Measurements from ENCODE around the gene MCM3AP.

Gene MCM3AP

DNA sequence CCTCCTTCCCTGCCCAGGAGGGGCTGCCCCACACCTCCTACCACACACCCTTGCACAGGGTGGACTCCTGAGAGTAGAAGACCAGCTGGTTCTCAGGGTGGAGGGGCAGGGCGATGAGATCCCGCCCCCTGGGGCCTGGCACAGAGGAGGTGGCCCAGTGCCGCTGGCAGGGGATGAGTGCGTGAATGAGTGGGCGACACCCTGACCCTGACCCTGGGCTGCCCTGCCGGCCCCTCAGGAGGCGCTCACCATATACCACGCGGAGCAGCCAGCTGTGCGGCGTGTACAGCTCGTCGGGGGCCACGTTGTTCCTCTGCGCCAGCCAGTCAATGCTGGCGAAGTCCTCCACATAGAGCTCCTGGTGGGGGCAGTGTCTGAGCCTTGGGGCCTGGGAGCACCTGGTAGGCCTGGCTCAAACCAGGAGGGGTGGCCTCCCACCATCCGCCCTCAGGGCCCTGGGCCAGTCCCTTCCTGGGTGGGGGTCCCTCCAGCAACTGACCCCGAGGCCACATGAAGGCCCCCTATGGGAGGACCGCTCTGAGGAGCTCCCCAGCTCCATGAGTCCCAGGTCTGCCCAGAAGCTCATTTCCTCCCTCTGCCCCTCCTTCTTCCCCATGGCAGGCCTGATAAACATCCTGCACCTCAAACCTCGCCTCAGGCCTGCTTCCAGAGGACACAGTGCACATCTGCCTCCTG is 69.8 kb downstream of the MCM3AP start:
- DNase-seq, result no peak

DNA sequence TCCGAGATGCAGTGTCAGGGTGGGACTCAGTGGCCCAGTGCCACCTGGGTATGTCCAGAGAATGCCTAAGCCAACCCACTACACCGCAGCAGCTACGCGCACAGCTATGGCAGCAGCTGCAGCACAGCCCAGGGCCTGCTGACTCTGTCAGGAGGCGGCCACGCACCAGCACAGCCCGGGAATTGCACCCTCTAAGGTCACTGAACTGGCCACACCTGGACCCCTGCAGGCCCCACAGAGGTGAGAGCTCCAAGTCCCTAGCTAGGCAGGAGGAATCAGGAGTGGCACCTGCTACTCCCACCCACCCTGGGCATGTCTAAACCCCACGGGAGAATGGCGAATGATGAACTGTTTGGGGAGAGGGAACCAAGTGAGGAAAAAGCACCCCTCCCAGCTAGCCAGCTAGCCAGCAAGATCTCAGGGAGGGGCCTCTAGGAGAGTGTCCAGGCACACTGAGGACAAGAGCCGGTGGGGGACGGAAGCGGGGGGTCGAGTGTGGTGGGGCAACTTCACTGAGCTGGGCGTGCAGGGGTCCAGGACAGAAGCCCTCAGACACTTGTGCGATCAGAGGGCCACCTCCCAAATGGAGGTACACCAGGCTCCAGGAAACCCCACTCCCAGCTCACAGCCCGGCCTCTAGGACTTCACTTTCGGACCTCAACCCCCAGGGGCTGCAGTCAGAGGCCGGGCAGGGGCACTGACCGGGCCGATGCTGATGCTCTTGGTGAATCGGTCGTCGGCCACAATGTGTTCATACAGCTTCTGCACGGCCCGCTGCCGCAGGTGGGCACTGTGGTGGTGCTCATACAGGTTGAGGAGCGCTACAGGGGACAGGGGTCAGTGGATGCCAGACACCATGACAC is 70.7 kb downstream of the MCM3AP start:
- no peak for DNase-seq

- no peak for DNase-seq
These were observed 71.7 kb downstream of the MCM3AP start for GRCh38 chr21:46213620-46214286.

- DNase-seq, result no peak
These were observed 72.5 kb downstream of the MCM3AP start for GRCh38 chr21:46212721-46213484.

- no peak for DNase-seq
These were observed 73.4 kb downstream of the MCM3AP start for GRCh38 chr21:46211786-46212720.

GRCh38 chr21:46211376-46211775 is 74.0 kb downstream of the MCM3AP start:
- no peak for DNase-seq

DNA sequence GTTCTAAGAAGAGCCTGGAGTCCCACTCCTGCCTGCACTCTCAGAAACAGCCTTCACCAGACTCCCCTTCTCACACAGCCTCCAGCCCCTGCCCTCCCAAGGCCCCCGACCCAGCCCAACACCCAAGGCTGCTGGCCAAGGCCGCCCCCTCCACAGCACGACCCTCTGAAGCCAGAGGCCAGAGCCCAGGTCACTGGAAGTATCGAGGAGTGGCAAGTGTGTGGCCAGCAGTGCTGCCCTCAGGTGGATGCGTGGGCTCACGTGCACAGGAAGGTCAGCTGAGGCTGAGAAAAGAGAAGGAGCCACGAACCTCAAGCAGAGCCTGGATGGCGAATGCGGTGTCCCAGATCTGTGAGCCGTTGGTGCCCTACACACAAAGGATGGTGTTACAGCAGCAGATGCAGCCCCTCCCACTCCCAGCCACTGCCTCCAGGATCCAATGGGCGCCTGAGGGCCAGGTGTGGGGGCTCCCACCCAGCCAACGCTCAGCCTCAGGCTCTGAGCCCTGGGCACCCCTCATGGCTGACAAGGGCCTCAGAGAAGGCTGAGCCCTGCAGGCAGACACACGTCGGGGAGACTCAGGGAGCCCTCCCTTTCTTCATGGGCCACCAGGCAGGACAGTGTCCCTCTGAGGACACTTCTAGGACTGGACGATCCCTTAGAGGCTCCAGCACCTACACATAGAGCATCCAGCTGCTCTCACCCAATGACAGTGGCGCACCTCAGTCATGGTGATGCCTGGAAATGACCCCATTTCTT is 74.9 kb downstream of the MCM3AP start:
- no peak for DNase-seq

GRCh38 chr21:46208761-46209721 is 76.4 kb downstream of the MCM3AP start:
- DNase-seq, result no peak

DNA sequence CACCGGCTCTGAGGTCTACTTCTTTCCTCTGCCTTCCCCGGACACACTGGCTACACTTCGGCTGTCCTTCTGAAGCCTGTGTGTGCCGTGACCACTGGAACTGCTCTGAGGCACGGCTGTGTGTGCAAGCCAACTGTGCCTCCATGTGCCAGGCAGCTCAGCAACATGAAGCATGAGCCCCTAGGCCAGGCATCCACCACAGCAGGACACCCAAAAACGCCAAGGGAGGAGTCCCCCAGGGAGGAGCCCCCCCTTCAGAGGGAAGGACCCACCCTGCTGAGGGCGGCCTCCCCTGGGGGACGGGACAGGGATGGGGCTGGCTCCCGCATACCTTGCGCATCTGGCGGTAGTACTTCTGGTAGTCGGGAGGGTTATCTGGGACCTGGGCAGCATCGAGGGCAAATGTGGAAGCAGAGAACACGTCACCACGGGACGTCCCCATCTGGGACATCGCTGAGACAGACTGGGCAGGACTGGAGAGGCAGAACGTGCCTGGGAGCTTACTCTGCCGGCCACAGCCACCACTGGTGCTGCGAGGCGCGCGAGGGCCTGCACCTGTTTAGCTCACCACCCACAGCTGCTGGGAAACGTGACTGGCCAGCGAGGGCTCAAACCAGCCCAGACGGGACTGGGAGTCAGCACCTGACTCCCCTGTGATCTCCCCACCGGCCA is 77.4 kb downstream of the MCM3AP start:
- DNase-seq, result no peak

- DNase-seq, result no peak
These were observed 78.1 kb downstream of the MCM3AP start for GRCh38 chr21:46207006-46207919.

DNA sequence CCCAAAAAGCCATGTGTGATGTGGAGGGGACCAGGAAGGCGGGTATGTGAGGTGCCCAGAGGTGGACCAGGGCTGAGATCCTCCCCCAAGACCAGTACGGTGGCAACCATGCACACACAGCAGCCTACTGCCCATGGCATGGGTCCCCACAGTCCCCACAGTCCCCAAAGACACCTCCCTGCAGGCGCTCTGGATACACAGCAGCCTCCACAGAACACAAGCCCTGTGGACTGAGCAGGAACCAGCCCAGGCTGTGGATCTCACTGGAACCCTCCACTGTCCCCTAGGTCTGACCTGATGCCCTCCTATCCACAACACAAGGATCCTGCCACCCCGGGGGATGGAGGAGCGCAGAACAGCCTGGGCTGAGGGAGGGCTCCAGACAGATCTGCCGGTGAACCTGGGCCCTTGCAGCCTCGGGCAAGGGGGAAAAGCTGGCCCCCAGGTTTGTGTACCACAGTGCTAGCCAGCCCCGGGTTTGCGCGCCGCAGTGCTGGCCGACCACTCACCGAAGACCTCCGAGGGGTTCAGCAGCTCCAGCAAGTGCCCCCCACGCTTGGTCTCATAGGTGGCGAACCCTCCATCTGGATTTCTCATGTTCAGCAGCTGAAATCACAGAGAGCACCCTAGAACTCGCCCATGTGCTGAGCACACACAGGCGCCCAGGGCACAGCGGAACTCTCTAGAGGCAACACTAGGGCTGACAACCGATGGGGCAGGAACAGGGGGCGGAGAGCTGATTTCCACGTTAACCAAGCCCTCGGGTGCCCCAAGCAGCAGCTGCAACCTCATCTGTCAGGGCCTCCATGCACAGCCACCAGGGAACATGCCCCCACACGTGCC is 79.0 kb downstream of the MCM3AP start:
- DNase-seq, result no peak

DNA sequence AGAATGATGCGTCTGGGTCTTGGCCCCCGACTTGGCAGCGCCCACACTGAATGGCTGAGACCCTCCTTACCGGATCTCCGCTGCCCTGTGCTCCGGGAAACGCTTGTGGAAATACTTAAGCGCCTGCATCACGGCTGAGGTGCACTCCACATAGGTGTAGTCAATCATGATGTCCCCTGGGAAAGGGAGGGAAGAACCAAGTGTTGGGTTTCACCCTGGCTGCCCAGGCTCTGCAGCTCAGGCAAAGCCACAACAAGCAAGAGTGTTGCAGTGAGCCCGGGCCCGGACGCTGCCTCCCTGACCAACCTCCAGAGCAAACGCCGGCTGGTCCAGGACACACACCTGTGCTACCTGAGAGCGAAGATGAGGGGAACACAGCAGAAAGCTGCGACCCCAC is 79.6 kb downstream of the MCM3AP start:
- no peak for DNase-seq

DNA sequence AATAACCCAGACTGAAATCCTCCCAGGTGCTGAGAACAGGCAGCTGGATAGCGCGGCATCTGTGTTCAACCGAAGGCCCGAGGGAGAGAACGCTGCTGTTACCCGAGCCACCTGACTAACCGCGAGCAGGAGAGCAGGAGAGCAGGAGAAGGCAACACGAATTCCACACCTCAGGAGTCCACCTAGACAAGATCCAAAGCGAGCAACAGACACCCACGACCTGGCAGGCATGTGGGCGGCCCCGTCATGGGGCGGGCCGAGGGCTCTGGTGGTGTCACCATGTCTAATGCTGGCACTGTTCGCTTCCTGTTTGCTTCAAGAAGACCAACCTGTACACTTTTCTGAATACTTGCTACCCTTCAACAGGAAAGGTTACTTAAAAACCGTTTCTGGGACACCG is 80.2 kb downstream of the MCM3AP start:
- no peak for DNase-seq

GRCh38 chr21:46203203-46203600 is 82.2 kb downstream of the MCM3AP start:
- no peak for DNase-seq

GRCh38 chr21:46202592-46203202 is 82.7 kb downstream of the MCM3AP start:
- no peak for DNase-seq

Measured in NCI-H2029 (cell line).